GM18517 (cell line): ENCODE data around the gene SYCN.

Experiments
- ATAC-seq: cut with Tn5 transposase; IDR thresholded peaks from one replicate; pipeline ENCODE4 v1.9.1; 2021; ENCODE audit warnings: mild to moderate bottlenecking, moderate library complexity; ENCODE audit not compliant: unreplicated experiment

SYCN gene

DNA sequence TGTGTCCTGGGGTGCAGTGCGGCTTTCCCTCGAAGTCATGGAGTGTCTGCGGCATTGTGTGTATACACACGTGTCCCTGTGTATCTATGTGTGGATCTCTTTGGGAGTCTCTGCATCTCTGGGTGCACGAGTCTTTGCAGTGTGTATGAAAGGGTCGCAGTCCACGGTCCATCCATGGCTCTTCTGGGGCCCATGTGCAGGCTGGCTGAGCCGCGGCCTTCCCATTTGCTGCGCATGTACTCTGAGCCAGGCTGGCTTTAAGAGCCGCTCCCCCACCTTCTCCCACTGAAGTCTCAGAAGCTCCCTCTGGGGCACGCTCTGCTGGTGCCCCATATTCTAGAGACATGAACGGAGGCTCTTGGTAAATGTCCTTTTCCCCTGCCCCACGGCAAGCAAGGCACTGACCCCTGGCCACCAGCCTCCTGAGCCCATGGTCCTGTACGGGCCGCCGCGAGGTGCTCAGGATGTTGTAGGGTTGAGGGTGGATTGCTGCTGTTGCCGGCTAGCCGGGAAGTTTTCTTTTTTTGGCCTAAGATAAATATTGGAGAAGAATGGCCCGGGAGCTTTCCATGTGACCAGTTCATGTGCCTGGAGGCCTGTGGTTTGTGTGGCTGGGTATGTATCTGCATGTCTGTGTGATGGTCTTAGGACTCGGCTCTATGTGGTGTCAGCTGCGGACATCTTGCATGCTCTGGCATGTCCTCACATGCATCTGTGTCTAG, 46.6 kb downstream of the SYCN start:
- no peak for ATAC-seq

DNA sequence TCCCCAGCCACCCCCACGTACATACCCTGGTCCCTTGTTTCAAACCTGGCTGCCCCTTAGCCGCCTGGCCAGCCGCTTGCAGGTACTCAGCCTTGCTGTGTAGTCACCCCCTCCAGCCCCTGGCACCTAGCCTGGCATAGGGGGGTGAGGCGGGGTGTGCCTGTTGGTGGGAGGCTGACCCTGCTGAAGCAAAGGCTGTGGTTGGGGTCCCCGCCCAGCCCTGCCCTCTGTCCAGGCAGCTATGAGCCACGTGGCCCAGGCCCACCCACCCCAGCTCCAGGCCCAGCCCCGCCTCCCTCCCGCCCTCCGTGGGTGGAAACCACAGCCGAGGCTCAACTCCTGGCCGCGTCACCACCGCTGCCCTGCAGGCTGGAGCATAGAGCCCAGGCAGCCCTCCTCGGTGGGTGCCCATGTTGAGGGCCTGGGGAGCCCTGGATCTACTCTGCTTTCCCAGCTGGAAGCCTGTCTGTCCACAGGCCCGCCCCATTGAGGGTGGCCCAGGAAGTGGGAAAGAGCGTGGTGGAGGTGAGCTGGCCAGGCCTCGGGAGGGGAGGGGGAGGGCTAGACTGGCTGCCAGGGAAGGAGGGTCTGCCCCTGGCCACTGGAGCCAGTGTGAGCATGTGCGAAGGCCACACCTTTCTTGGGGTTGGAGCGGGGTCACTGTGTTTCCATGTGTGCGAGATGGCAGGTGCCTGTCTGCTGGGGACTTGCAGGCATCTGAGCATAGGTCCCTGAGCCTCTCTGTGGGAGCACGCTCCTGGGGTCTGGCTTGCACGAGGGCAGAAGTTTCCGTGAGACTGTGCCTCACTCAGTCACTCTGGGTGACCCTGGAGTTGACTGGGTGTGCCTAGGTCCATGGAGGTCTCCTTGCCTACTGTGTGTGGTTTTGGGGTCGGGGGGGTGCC, 47.5 kb downstream of the SYCN start:
- ATAC-seq = no peak

DNA sequence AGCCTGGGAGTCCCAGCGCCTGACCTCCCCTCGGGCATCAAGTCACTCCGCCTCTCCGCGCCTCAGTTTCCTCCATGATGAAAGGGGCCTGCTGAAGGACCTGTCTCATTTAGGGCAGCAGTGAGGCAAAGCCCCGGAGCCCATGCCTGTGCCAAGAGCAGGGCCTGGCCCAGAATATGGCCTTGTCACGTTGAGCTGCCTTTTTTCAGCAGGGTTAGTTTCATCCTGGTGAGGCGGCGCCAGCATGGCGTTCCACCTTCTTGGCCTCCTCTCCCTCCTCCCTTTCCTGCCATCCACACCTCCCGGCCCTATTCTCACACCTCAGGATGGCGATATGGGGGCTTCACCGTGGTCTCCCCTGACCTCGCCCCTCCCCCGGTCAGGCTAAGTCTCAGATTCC, 48.3 kb downstream of the SYCN start:
- no peak for ATAC-seq

DNA sequence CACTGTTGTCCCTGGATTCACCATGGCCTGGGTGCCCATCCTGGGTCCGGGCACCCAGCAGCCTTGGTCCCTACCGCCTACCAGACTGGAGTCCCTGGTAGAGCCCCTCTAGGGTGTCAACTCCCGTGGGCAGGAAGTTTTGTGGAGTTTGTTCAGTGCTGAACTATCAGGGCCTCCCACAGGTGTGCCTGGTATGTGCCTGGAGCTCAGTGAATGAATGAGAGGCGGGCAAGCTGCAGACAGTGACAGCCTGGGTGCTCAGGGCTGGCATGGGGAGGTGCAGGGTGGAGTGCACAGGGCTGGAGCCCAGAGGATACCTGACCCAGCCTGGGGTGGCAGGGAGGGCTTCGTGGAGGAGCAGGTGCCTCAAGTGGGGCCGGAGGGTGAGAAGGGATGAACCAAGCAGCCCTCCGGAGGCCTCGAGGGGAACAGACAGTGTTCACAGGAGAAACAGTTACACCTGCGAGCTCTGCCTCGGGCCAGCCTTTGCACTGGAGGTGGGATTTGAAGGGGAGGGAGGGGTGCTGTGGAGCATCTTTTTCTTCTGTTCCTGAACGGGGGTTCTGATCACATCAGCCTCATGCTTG, 48.9 kb downstream of the SYCN start:
- no peak for ATAC-seq

DNA sequence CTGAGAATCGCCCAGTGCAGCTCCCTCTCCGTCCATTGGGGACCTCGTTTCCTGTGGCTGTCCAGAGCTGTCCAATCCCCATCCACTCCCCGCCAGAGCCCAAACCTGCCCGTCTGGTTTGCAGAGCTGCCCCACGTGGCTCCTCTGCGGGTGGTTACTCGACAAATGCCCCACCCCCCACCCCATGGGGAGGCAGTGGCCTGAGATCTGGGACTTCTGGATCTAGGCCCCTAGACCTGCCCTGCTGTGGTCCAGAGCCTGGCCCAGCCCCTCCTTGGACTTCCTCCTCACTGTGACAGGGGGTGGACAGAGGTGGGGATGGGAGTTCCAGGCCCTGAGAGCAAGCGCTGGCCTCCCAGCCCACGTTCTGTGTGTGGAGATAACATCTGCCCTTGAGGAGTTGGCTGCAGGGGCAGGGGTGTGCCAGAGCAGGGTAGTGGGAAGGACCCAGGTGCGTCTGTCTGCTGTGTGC, 49.4 kb downstream of the SYCN start:
- no peak for ATAC-seq

DNA sequence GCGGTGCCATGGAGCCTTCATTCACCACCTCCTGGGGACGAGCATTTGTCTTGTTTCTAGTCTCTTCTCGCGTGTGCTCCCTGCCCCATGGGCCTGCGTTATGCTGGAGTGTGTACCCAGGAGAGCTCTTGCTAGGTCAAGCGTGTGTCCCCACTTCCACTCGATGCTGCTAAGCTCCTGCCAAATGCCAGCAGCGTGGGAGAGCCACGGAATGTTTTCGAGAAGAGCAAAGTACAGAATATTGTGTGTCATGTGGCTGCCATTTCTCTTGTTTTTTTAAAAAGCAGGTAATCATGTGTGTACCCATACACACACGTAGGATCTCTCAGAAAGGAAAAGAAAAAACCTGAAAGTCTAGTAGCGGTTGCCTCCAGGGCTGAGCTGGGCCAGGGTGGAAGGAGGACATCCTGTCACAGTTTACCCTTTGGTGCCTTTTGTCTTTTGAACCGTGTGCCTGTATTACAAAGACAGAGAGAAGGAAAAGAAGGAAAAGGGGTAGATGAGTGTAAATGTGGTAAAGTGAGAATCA, 49.9 kb downstream of the SYCN start:
- ATAC-seq = no peak
